ENCODE measurements around the gene MAGI3. TPM values are rescaled to one million over a fixed set of nuclear protein-coding genes. Genes with fewer than 3 reads are reported as not detected.

MAGI3 gene
- total and polyA plus RNA-seq, 4 donors = 3.0 to 28.8 (median 7.5) TPM

GRCh38 chr1:113660088-113660487 lies 269.8 kb downstream of the MAGI3 start:
- Histone ChIP-seq H3K4me1 (ENCODE audit: control insufficient read depth in 4 of 4, insufficient read depth in 4 of 4, low read length in 3 of 4) (no peaks in the 10 kb centered on the region), H3K36me3 (ENCODE audit: control insufficient read depth in 4 of 4, insufficient read depth in 3 of 4, low read depth in 1 of 4, low read length in 3 of 4) (peaks cover 0 to 11% (median 3%) of the 10 kb centered on the region in 4 donors), H3K9ac (ENCODE audit: low read depth in 1 of 2, low read length in 2 of 2) (no peak overlapping the region), H3K4me3 (ENCODE audit: low read depth in 1 of 3, low read length in 3 of 3) (no peak overlapping the region), H3K9me3 (ENCODE audit: control insufficient read depth in 4 of 4, low read length in 3 of 4) (no peaks in the 10 kb centered on the region), H3K27ac (ENCODE audit: low read depth in 1 of 2, low read length in 2 of 2) (no peak overlapping the region), H3K27me3 (ENCODE audit: control insufficient read depth in 4 of 4, insufficient read depth in 4 of 4, low read length in 3 of 4) (no peaks in the 10 kb centered on the region)
- TF ChIP-seq JUND (IDR thresholded peaks at IDR 0.05) = no peak
- TF ChIP-seq ATF3 (IDR thresholded peaks at IDR 0.05) = no peak
- no peak for TF ChIP-seq MAX (IDR thresholded peaks at IDR 0.05)
- TF ChIP-seq TAF1 (conservative IDR thresholded peaks at IDR 0.05) = no peak
- no peak for TF ChIP-seq YY1 (IDR thresholded peaks at IDR 0.05)
- TF ChIP-seq FOXA1 (IDR thresholded peaks at IDR 0.05) = no peak
- no peak for TF ChIP-seq ZBTB33 (IDR thresholded peaks at IDR 0.05)
- no peak for TF ChIP-seq HNF4G (IDR thresholded peaks at IDR 0.05)
- 47% methylated on average over 3 of the region's 3 CpGs for WGBS
- no peak for DNase-seq (ENCODE audit: low spot score)

- Histone ChIP-seq H3K9me3 (ENCODE audit: control insufficient read depth in 4 of 4, low read length in 3 of 4) (no peaks in the 10 kb centered on the region), H3K9ac (ENCODE audit: low read depth in 1 of 2, low read length in 2 of 2) (no peak overlapping the region), H3K27ac (ENCODE audit: low read depth in 1 of 2, low read length in 2 of 2) (no peak overlapping the region), H3K36me3 (ENCODE audit: control insufficient read depth in 4 of 4, insufficient read depth in 3 of 4, low read depth in 1 of 4, low read length in 3 of 4) (peaks cover 0 to 8% (median 3%) of the 10 kb centered on the region in 4 donors), H3K4me3 (ENCODE audit: low read depth in 1 of 3, low read length in 3 of 3) (no peak overlapping the region), H3K4me1 (ENCODE audit: control insufficient read depth in 4 of 4, insufficient read depth in 4 of 4, low read length in 3 of 4) (no peaks in the 10 kb centered on the region), H3K27me3 (ENCODE audit: control insufficient read depth in 4 of 4, insufficient read depth in 4 of 4, low read length in 3 of 4) (no peaks in the 10 kb centered on the region)
- no peak for DNase-seq (ENCODE audit: low spot score)
- no peak for TF ChIP-seq ZBTB33 (IDR thresholded peaks at IDR 0.05)
- no peak for TF ChIP-seq RAD21 (IDR thresholded peaks at IDR 0.05)
- no peak for TF ChIP-seq FOXA1 (IDR thresholded peaks at IDR 0.05)
- no peak for TF ChIP-seq ATF3 (IDR thresholded peaks at IDR 0.05)
- no peak for TF ChIP-seq HNF4G (IDR thresholded peaks at IDR 0.05)
- no peak for TF ChIP-seq REST (IDR thresholded peaks at IDR 0.05)
- TF ChIP-seq JUND (IDR thresholded peaks at IDR 0.05) = no peak
- no peak for TF ChIP-seq MAX (IDR thresholded peaks at IDR 0.05)
- no peak for TF ChIP-seq NR2F2 (IDR thresholded peaks at IDR 0.05)
- TF ChIP-seq GABPA (IDR thresholded peaks at IDR 0.05 in 1 of 2, conservative IDR thresholded peaks at IDR 0.05 in 1 of 2) = no peak
- no peak for TF ChIP-seq YY1 (IDR thresholded peaks at IDR 0.05)
- no peak for TF ChIP-seq RXRA (IDR thresholded peaks at IDR 0.05)
- TF ChIP-seq TAF1 (conservative IDR thresholded peaks at IDR 0.05) = no peak
- 95% methylated on average over 1 of the region's 1 CpG for WGBS
These were observed 271.8 kb downstream of the MAGI3 start for GRCh38 chr1:113662101-113662500.

All from liver (tissue), 9 donors.